Stimulated activated naive CD8-positive, alpha-beta T cell treated with anti-CD3 and anti-CD28 coated beads, Interleukin-15, Interleukin-2, amounts not matched to agents 100 ng/mL and 50 ng/mL, for 24 hours (primary cell): ENCODE data around the gene PHPT1.
"Not testable (repeated sequence)": the region's sequence is repeated elsewhere in the genome, so short reads cannot be mapped to it uniquely, and the experiment has no call there.

ENCODE experiments used
- H3K27ac Mint-ChIP-seq: one replicate; pipeline ENCODE4 v1.8.0; 2021; ENCODE audit warnings: mild to moderate bottlenecking, mixed read lengths
- H3K27me3 Mint-ChIP-seq: one replicate; pipeline ENCODE4 v1.8.0; 2021; ENCODE audit warnings: mixed read lengths
- H3K36me3 Mint-ChIP-seq: one replicate; pipeline ENCODE4 v1.8.0; 2021; ENCODE audit warnings: low read depth, mixed read lengths
- H3K4me1 Mint-ChIP-seq: one replicate; pipeline ENCODE4 v1.8.0; 2021; ENCODE audit warnings: low read depth, mixed read lengths
- H3K4me3 Mint-ChIP-seq: one replicate; pipeline ENCODE4 v1.8.0; 2021; ENCODE audit warnings: mild to moderate bottlenecking, mixed read lengths
- H3K9me3 Mint-ChIP-seq: one replicate; pipeline ENCODE4 v1.8.0; 2021; ENCODE audit warnings: mixed read lengths

PHPT1 gene

DNA sequence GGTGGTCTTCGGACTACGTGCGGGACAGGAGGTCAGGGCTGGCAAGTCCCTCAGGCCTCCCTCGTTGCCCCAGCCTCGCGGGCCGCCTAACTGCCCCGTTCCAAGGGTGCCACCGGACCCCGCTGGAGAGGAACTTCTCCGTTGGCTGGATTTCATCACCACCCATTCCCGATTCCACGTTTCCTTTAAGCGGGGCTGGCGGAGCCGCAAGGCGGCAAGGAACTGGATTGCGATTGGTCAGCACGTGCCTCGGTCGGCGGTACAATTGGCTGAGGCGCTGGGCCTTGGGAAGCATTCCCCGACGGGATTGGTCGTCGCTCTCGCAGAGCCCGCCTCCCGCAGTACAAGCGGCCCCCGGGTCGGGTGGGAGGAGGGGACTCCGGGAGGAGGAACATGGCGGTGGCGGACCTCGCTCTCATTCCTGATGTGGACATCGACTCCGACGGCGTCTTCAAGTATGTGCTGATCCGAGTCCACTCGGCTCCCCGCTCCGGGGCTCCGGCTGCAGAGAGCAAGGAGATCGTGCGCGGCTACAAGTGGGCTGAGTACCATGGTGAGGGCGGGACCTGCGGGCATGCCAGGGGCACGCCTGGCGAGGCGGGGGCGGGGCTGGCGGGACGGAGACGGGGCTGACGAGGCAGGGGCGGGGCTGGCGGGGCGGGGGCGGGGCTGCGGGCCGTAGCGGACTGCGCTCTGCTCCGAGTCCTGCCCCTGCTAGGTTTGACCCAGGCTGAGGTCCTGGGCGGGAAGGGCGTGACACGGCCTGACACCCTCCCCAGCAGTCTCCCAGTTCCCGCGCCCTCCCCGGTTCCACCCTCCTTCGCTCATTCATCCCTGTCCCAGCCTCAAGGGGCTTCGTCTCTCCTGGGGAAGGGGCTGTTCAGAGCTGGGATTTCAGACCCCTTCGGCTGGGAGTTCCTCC lies at the start of gene PHPT1:
Gene PHPT1 (plus strand): TSS at position 372 of the 922 bp plus-strand sequence. CDS start 22 bp downstream, at position 394.
- no peaks in the 10 kb centered on the region for H3K9me3 Mint-ChIP-seq
- peaks cover 12% of the 10 kb centered on the region for H3K4me1 Mint-ChIP-seq
- H3K36me3 Mint-ChIP-seq = no peaks in the 10 kb centered on the region
- H3K27ac Mint-ChIP-seq = peak within 1 kb of the TSS; percentile 84
- peak within 1 kb of the TSS; percentile 88 for H3K4me3 Mint-ChIP-seq
- H3K27me3 Mint-ChIP-seq = peaks cover 8% of the 10 kb centered on the region

DNA sequence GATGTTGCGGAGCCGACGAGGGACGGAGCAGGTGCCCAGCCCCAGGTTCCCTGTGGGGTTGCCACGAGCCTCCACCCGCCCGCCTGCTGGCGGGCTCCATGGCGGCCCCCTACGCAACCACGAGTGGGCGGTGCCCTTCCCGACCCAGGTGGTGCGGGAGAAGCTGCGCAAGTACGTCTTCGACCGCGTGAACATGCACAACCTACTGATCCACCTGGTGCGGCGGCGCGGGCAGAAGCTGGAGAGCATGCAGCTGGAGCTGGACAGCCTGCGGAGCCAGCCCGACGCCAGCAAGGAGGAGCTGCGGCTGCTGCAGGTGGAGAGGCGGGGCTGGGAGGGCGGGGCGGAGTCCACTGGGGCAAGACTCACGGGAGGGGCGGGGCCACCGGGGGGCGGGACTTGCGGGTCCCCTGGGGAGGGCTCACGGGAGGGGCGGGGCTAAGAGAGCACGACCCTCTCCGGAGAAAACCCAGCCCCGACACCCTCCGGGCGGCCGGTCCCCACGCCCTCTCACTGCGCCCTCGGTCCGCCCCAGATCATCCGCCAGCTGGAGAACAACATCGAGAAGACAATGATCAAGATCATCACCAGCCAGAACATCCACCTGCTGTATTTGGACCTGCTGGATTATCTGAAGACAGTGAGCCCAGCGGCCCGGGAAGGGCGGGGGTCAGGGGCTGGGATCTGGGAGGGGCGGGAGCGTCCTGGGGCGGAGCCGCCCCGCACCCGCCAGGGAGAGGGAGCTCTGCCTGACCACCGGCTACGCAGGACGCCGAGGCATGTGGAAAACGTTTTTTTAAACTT lies 49.2 kb upstream of the PHPT1 start:
- Mint-ChIP-seq H3K9me3 (no peaks in the 10 kb centered on the region), H3K27me3 (peaks cover 26% of the 10 kb centered on the region), H3K4me1 (peaks cover 17% of the 10 kb centered on the region), H3K4me3 (peak overlapping the region; percentile 80), H3K36me3 (no peaks in the 10 kb centered on the region), H3K27ac (no peak overlapping the region)

DNA sequence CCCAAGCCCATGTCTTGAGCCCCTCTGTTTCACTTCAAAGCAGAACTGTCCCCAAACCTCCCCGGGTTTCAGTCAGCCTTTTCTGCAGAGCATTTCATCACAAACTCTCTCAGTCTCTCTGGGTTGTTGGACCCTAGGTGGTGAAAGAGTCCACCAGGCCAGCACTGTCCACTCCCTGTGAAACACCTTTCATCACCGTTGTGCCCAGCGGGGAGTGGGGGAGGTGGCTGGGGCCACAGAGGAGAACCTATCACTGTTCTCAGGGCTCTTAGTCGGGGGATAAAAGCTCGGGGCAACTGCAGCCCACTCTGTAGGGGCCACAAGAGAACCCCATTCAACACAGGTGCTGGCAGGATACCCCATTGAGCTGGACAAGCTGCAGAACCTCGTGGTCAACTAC lies 46.9 kb upstream of the PHPT1 start:
- peaks cover 24% of the 10 kb centered on the region for H3K4me1 Mint-ChIP-seq
- no peak overlapping the region for H3K27ac Mint-ChIP-seq
- no peaks in the 10 kb centered on the region for H3K9me3 Mint-ChIP-seq
- peaks cover 20% of the 10 kb centered on the region for H3K27me3 Mint-ChIP-seq
- peaks cover 4% of the 10 kb centered on the region for H3K36me3 Mint-ChIP-seq
- H3K4me3 Mint-ChIP-seq = no peak overlapping the region

DNA sequence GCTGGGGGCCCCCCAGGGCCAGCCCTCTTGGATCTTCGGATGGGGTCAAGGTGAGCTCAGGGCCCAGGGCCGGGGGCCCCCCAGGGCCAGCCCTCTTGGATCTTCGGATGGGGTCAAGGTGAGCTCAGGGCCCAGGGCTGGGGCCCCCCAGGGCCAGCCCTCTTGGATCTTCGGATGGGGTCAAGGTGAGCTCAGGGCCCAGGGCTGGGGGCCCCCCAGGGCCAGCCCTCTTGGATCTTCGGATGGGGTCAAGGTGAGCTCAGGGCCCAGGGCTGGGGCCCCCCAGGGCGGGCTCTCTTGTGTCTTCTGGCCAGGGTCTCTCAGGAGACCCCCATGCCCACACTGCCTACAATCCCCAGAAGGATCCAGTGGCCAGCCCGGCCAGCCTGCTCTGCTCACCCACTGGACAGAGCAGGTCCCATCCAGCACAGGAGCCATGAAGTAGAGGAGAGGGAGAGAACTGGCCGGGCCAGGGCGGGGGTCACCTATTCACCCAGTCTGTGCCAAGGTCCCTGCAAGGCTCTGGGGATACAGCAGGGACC lies 46.1 kb upstream of the PHPT1 start:
- H3K4me3 Mint-ChIP-seq, H3K36me3 Mint-ChIP-seq, H3K9me3 Mint-ChIP-seq, H3K27ac Mint-ChIP-seq: not testable (repeated sequence)
- Mint-ChIP-seq H3K4me1 (peaks cover 24% of the 10 kb centered on the region), H3K27me3 (peaks cover 20% of the 10 kb centered on the region)

DNA sequence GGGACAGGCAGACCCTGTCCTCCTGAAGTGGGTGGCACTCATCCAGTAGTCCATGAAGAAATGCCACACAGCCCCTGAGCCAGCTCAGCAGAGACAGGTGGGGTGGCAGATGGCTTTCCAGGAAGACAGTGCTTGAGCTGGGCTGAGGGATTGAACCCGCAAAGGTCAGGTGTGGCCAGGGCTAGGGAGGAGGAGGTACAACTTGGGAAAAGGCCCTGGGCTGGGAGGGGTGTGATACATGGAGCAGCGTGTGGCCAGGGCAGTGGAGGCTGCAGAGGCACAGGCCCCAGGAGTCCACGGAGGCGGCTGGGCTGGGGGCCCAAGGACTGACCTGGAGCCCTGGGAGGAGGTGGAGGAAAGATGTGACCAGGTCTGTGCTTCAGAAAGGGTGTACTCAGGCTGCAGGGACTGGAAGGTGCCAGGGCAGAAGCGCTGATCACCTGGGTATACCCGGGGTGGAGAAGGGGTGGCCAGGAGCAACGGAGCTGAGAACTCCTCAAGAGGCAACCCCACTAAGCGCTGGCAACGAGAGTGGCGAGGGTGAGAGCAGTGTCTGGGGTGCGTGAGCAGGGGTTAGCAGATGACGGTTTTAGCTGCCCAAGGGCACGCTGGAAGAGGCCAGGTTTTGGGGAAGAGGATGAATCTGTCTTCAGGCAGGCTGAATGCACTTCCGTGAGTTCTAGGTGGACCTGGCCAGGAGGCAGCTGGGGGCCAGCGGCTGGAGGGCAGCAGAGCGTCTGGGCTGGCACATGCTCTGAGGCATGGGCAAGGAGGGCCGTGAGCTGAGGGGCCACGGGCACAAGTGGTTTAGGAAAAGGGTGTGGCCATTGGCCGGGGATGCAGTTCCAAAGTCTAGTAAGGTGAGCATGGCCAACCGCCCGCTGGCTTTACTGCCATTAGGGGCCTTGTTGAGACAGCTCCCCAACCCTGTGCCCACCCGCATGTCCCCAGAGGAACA lies 45.4 kb upstream of the PHPT1 start:
- H3K4me3 Mint-ChIP-seq = no peak overlapping the region
- H3K4me1 Mint-ChIP-seq = peaks cover 27% of the 10 kb centered on the region
- no peaks in the 10 kb centered on the region for H3K9me3 Mint-ChIP-seq
- H3K27ac Mint-ChIP-seq = no peak overlapping the region
- H3K36me3 Mint-ChIP-seq = peaks cover 7% of the 10 kb centered on the region
- peaks cover 20% of the 10 kb centered on the region for H3K27me3 Mint-ChIP-seq

DNA sequence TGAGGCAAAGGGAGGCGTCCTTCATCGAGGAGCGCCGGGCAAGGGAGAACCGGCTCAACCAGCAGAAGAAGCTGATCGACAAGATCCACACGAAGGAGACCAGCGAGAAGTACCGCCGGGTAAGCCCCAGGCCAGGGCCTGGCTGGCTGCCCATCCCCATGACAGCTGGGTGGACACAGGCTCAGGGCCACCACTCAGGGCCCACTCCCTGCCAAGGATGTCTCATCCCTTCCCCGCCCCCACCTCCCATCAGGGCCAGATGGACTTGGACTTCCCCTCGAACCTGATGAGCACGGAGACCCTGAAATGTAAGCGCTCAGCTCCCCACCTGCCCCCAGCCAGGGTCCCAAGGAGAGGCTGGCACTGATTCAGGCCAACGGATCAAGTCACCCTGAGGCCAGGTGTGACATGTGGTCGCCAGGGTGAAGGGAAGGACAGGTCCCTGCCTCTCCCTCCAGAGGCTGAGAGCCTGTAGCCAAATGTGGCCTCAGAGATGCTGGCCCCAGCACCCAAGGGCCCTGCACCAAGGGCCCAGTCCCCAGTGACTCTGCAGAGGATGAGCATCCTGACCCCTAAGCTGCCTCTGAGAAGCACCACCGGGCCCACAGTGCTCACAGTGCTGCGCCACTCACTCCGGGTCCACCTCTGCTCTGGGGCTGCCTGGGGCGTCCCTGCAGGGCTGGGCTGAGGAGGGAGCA lies 44.6 kb upstream of the PHPT1 start:
- H3K27ac Mint-ChIP-seq = no peak overlapping the region
- H3K27me3 Mint-ChIP-seq = peaks cover 20% of the 10 kb centered on the region
- no peaks in the 10 kb centered on the region for H3K9me3 Mint-ChIP-seq
- H3K4me3 Mint-ChIP-seq = no peak overlapping the region
- H3K4me1 Mint-ChIP-seq = peaks cover 35% of the 10 kb centered on the region
- peaks cover 13% of the 10 kb centered on the region for H3K36me3 Mint-ChIP-seq

DNA sequence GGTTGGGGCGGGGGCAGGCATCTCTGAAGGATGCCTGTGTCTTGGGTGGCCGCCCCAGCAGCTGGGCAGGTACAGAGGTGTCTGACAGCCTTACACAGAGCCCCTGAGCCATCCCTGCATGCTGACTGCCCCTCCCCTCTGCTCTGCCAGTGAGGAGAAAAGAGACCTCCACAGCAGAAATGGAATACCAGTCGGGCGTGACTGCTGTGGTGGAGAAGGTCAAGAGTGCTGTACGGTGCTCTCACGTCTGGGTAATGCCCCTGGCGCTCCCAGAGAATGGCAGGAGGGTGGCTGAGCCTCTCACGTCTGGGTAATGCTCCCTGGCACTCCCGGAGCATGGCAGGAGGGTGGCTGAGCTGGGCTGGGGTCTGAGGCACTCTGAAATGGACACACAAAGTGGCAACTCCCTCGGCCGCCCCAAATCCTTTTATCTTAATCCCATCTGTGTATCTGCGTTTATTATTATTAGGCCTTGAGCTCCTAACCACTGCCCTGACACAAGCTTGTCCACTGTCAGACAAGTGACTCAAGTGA lies 43.9 kb upstream of the PHPT1 start:
- peaks cover 18% of the 10 kb centered on the region for H3K36me3 Mint-ChIP-seq
- H3K4me1 Mint-ChIP-seq = peaks cover 38% of the 10 kb centered on the region
- peaks cover 17% of the 10 kb centered on the region for H3K27me3 Mint-ChIP-seq
- peak overlapping the region; percentile 37 for H3K4me3 Mint-ChIP-seq
- H3K9me3 Mint-ChIP-seq = no peaks in the 10 kb centered on the region
- H3K27ac Mint-ChIP-seq = no peak overlapping the region

DNA sequence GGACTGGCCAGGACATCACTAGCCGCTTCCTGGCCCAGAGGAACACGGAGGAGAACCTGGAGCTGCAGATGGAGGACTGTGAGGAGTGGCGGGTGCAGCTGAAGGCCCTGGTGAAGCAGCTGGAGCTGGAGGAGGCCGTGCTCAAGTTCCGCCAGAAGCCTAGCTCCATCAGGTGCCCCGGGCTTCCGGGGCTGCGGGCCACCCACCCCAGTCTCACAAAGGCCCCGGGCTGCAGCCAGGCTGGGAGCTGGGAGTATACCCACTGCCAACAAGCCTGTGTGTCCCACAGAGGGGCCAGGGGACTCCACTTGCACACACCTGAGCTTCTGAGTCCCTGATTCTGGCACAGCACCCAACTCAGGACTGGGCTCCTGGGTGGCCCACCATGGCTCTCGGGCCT lies 43.1 kb upstream of the PHPT1 start:
- H3K27me3 Mint-ChIP-seq = peaks cover 9% of the 10 kb centered on the region
- peaks cover 34% of the 10 kb centered on the region for H3K4me1 Mint-ChIP-seq
- H3K27ac Mint-ChIP-seq = no peak overlapping the region
- H3K4me3 Mint-ChIP-seq = peak overlapping the region; percentile 85
- no peaks in the 10 kb centered on the region for H3K9me3 Mint-ChIP-seq
- peaks cover 21% of the 10 kb centered on the region for H3K36me3 Mint-ChIP-seq

DNA sequence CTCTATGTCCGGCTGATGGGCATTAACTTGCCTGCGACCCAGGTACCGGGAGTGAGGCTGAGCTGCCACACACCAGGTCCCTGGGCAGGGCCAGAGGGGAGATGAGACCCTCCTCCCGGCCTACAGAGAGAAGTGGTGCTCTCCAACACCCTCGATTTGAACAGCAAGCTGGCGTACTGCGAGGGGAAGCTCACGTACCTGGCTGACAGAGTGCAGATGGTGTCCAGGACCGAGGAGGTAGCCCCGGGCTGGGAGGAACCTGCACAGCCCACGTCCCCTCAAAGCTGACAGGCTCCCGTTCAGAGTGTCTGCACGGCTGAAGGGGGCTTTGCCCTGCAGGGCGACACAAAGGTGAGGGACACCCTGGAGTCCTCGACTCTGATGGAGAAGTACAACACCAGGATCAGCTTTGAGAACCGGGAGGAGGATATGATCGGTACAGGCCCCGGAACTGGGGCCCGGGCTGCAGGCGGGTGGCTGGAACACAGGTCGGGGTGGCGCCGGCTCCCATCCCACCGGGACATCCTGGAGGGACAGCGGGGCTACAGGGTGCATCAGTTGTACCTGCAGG lies 42.5 kb upstream of the PHPT1 start:
- Mint-ChIP-seq H3K9me3 (no peaks in the 10 kb centered on the region), H3K27me3 (peaks cover 6% of the 10 kb centered on the region), H3K4me3 (peak overlapping the region; percentile 85), H3K4me1 (peaks cover 35% of the 10 kb centered on the region), H3K36me3 (peaks cover 28% of the 10 kb centered on the region), H3K27ac (peak overlapping the region; percentile 88)

DNA sequence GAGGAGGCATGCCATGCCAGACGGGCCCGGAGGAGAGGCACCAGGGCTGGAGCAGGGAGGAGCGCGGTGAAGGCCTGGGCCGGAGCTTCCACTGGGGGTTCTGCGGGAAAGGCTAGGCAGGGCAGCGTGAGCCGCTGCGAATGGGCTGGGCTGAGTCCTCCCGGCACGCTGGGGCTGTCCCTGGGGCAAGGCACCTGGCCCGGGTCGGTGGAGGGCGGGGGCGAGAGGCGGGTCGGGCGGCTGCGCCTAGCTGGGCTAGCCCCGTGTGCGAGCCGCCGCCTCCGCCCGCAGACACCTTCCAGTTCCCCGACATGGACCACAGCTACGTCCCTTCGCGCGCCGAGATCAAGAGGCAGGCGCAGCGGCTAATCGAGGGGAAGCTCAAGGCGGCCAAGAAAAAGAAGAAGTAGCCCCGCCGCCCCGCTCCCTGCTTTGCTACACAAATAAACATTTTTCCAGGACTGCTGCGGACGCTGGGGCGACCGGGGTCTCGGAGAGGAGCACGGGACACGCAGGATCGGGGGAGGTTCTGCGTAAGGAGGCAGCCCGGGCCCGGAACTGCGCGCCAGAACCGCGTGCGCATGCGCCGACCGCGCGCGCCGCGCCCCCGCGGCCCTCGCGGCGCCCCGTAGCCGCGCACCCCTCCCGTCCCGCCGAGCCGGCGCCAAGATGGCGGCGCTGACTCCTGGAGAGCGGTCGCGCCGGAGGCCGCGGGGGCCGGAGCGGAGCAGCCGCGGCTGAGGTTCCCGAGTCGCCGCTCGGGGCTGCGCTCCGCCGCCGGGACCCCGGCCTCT lies 41.7 kb upstream of the PHPT1 start, which contains the start of gene RABL6:
Gene RABL6 (plus strand): TSS at position 668 of the 794 bp plus-strand sequence. CDS start 249 bp downstream, outside the sequence.
- Mint-ChIP-seq H3K27me3 (no peaks in the 10 kb centered on the region), H3K36me3 (peaks cover 32% of the 10 kb centered on the region), H3K4me3 (peak within 1 kb of the TSS; percentile 89), H3K4me1 (peaks cover 35% of the 10 kb centered on the region), H3K27ac (peak within 1 kb of the TSS; percentile 88), H3K9me3 (no peaks in the 10 kb centered on the region)

DNA sequence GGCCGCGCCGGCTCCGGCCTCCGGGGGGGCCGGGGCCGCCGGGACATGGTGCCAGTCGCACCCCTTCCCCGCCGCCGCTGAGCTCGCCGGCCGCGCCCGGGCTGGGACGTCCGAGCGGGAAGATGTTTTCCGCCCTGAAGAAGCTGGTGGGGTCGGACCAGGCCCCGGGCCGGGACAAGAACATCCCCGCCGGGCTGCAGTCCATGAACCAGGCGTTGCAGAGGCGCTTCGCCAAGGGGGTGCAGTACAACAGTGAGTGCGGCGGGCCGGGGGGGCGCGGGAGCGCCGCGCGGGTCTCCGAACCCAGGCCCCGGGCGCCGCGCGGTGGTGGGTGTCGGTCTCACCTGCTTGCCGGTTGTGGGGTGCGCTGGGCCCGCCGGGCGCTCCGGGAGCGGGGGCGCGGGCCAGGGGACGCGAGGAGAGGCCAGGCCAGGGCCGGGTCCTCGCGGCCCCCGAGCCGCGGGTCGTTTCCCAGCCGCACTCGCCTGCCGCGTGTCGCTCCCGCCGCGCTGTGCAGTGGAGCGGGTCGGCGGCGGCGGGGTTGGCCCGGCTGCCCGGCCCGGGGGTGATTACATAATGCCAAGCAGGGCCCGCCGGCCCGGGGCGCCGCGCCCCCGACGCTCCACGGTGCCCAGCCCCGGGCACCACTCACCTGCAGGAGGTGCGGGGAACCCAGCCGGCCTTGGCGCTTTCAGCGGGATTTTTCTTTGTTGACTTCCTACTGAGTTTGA lies 41.0 kb upstream of the PHPT1 start:
- H3K4me1 Mint-ChIP-seq = peaks cover 42% of the 10 kb centered on the region
- H3K4me3 Mint-ChIP-seq = peak overlapping the region; percentile 89
- peaks cover 40% of the 10 kb centered on the region for H3K36me3 Mint-ChIP-seq
- H3K27me3 Mint-ChIP-seq = no peaks in the 10 kb centered on the region
- H3K9me3 Mint-ChIP-seq = no peaks in the 10 kb centered on the region
- peak overlapping the region; percentile 76 for H3K27ac Mint-ChIP-seq

DNA sequence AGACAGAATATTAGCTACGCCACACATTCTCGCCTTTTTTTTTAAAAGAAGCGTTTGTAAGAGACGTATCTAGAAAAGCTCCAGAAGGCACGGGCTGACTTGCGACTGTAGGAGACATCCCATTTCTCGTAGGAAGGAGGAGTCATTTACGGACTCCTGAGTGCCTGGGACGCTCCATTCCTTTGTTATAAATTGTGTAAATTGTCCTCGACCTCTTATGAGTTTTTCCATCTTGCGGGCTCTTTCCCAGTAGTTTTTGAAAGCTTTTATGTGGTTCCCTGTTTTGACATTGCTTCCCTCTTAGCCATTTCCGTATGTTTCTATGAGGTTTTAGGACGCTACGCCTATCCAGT lies 40.4 kb upstream of the PHPT1 start:
- Mint-ChIP-seq H3K4me3 (peak overlapping the region; percentile 89), H3K27ac (peak overlapping the region; percentile 76), H3K36me3 (peaks cover 45% of the 10 kb centered on the region), H3K9me3 (no peaks in the 10 kb centered on the region), H3K27me3 (no peaks in the 10 kb centered on the region), H3K4me1 (peaks cover 45% of the 10 kb centered on the region)
